ENCODE results near the gene PAQR5.

Gene PAQR5

DNA sequence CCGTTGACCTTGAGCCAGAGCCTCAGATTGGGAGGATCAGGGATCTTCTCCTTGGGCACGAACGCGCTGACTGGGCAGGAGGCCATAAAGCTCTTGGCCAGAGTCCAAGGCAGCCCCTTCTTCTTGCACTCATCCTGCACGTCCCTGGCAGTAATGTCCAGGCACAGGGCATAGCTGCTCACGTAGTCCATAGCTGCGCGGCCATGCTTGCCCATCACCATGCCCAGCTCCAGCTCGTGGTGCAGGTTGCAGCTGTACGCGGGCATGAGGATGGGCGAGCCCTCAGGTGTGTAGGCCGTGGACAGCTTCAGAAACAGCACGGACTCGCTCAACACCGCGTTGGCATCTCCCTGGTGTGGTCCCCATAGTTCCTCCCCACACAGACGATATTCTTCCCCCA, 136.0 kb downstream of the PAQR5 start:
- H3K27me3 ChIP-seq (ENCODE audit: insufficient read depth, low read length, poor library complexity, severe bottlenecking), result no peaks in the 10 kb centered on the region

DNA sequence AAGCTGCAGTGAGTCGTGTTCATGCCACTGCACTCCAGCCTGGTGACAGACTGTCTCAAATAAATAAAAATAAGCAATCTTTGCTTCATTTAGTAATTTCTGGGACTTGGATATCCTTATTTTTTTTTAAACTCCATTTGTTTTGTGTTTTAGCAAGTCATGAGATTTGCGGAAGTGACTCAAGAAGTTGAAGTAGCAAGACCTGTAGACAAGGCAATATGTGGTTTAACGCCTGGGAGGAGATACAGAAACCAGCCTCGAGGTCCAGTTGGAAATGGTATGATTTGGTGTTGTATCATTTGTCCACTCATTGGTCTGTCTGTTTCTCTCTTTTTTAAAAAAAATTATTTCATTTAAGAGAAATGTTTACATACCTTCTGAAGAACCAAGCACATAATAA, 137.3 kb downstream of the PAQR5 start:
- H2AFZ ChIP-seq (ENCODE audit: low read length), result no peak overlapping the region
- no peak overlapping the region for H3K4me2 ChIP-seq (ENCODE audit: low read depth, low read length, poor library complexity, severe bottlenecking)
- H4K20me1 ChIP-seq (ENCODE audit: insufficient read depth, low read length, poor library complexity, severe bottlenecking), result peaks cover 4% of the 10 kb centered on the region
- H3K79me2 ChIP-seq (ENCODE audit: insufficient read depth, low read length), result peaks cover 12% of the 10 kb centered on the region
- H3K9me3 ChIP-seq (ENCODE audit: insufficient read depth, low read depth, low read length), result no peaks in the 10 kb centered on the region
- H3K36me3 ChIP-seq (ENCODE audit: insufficient read depth, low read length), result peaks cover 91% of the 10 kb centered on the region
- no peaks in the 10 kb centered on the region for H3K9me2 ChIP-seq (replicated peaks; ENCODE audit: low read depth, low read length)
- no peaks in the 10 kb centered on the region for H3K27me3 ChIP-seq (ENCODE audit: insufficient read depth, low read length, poor library complexity, severe bottlenecking)
- H3K9ac ChIP-seq (ENCODE audit: low read depth, low read length, poor library complexity, severe bottlenecking), result no peak overlapping the region
- TF ChIP-seq, protein P1, sequence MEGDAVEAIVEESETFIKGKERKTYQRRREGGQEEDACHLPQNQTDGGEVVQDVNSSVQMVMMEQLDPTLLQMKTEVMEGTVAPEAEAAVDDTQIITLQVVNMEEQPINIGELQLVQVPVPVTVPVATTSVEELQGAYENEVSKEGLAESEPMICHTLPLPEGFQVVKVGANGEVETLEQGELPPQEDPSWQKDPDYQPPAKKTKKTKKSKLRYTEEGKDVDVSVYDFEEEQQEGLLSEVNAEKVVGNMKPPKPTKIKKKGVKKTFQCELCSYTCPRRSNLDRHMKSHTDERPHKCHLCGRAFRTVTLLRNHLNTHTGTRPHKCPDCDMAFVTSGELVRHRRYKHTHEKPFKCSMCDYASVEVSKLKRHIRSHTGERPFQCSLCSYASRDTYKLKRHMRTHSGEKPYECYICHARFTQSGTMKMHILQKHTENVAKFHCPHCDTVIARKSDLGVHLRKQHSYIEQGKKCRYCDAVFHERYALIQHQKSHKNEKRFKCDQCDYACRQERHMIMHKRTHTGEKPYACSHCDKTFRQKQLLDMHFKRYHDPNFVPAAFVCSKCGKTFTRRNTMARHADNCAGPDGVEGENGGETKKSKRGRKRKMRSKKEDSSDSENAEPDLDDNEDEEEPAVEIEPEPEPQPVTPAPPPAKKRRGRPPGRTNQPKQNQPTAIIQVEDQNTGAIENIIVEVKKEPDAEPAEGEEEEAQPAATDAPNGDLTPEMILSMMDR (conservative IDR thresholded peaks at IDR 0.05; ENCODE audit: low read length), result no peak
- no peak for TF ChIP-seq EZH2phosphoT487 (IDR thresholded peaks at IDR 0.05; ENCODE audit: borderline replicate concordance)
- H3F3A ChIP-seq (ENCODE audit: low read depth), result no peaks in the 10 kb centered on the region
- H3K4me3 ChIP-seq (ENCODE audit: low read length, poor library complexity, severe bottlenecking), result no peak overlapping the region
- no peaks in the 10 kb centered on the region for H3K4me1 ChIP-seq (ENCODE audit: insufficient read depth, low read length, poor library complexity, severe bottlenecking)

More for the DNA sequence above, 136.0 kb downstream of the PAQR5 start:
- H3K4me3 ChIP-seq (ENCODE audit: low read length, poor library complexity, severe bottlenecking), result no peak overlapping the region
- H3F3A ChIP-seq (ENCODE audit: low read depth), result no peaks in the 10 kb centered on the region
- peaks cover 12% of the 10 kb centered on the region for H3K79me2 ChIP-seq (ENCODE audit: insufficient read depth, low read length)
- peaks cover 92% of the 10 kb centered on the region for H3K36me3 ChIP-seq (ENCODE audit: insufficient read depth, low read length)
- H3K9ac ChIP-seq (ENCODE audit: low read depth, low read length, poor library complexity, severe bottlenecking), result no peak overlapping the region
- no peaks in the 10 kb centered on the region for H3K9me2 ChIP-seq (replicated peaks; ENCODE audit: low read depth, low read length)
- no peaks in the 10 kb centered on the region for H3K9me3 ChIP-seq (ENCODE audit: insufficient read depth, low read depth, low read length)
- peaks cover 4% of the 10 kb centered on the region for H4K20me1 ChIP-seq (ENCODE audit: insufficient read depth, low read length, poor library complexity, severe bottlenecking)
- TF ChIP-seq, protein P1 (conservative IDR thresholded peaks at IDR 0.05; ENCODE audit: low read length), result no peak
- TF ChIP-seq EZH2phosphoT487 (IDR thresholded peaks at IDR 0.05; ENCODE audit: borderline replicate concordance), result no peak
- no peaks in the 10 kb centered on the region for H3K4me1 ChIP-seq (ENCODE audit: insufficient read depth, low read length, poor library complexity, severe bottlenecking)
- H2AFZ ChIP-seq (ENCODE audit: low read length), result no peak overlapping the region
- no peak overlapping the region for H3K4me2 ChIP-seq (ENCODE audit: low read depth, low read length, poor library complexity, severe bottlenecking)

DNA sequence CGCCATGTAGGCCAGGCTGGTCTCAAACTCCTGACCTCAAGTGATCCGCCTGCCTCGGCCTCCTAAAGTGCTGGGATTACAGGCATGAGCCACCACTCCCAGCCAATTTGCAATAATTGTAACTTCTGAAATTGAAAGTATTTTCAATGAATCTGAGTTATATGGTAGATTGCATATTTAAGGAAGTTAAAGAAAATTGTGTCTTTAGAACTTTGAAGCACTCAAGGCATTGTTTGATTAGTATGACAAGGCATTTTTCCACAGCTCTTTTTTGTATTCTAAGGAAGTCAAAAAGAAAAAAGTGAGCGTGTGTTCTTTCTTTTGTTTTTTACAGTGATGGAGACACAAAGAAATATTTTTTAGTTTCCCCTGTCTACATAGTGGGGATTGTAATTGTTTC, 138.2 kb downstream of the PAQR5 start:
- TF ChIP-seq, protein P1 (conservative IDR thresholded peaks at IDR 0.05; ENCODE audit: low read length), result no peak
- no peak for TF ChIP-seq EZH2phosphoT487 (IDR thresholded peaks at IDR 0.05; ENCODE audit: borderline replicate concordance)
- H2AFZ ChIP-seq (ENCODE audit: low read length), result no peak overlapping the region
- H3K36me3 ChIP-seq (ENCODE audit: insufficient read depth, low read length), result peaks cover 94% of the 10 kb centered on the region
- H4K20me1 ChIP-seq (ENCODE audit: insufficient read depth, low read length, poor library complexity, severe bottlenecking), result peaks cover 4% of the 10 kb centered on the region
- H3K4me3 ChIP-seq (ENCODE audit: low read length, poor library complexity, severe bottlenecking), result no peak overlapping the region
- H3K79me2 ChIP-seq (ENCODE audit: insufficient read depth, low read length), result peaks cover 6% of the 10 kb centered on the region; the same call in 1 of the 2 replicates
- no peaks in the 10 kb centered on the region for H3K9me3 ChIP-seq (ENCODE audit: insufficient read depth, low read depth, low read length)
- no peaks in the 10 kb centered on the region for H3K4me1 ChIP-seq (ENCODE audit: insufficient read depth, low read length, poor library complexity, severe bottlenecking)
- no peaks in the 10 kb centered on the region for H3K27me3 ChIP-seq (ENCODE audit: insufficient read depth, low read length, poor library complexity, severe bottlenecking)
- no peaks in the 10 kb centered on the region for H3K9me2 ChIP-seq (replicated peaks; ENCODE audit: low read depth, low read length)
- no peak overlapping the region for H3K4me2 ChIP-seq (ENCODE audit: low read depth, low read length, poor library complexity, severe bottlenecking)
- H3F3A ChIP-seq (ENCODE audit: low read depth), result no peaks in the 10 kb centered on the region
- no peak overlapping the region for H3K9ac ChIP-seq (ENCODE audit: low read depth, low read length, poor library complexity, severe bottlenecking)

Measured in Loucy (cell line).